HG03432 (cell line): Measurements from ENCODE around the gene SPATC1L.

ENCODE experiments used
- ATAC-seq: cut with Tn5 transposase; IDR thresholded peaks from one replicate; pipeline ENCODE4 v1.9.1; 2021; ENCODE audit warnings: mild to moderate bottlenecking, moderate library complexity; ENCODE audit not compliant: unreplicated experiment

SPATC1L gene

GRCh38 chr21:46137908-46138307, 46.4 kb downstream of the SPATC1L start:
- no peak for ATAC-seq

GRCh38 chr21:46136739-46137349, 47.4 kb downstream of the SPATC1L start:
- no peak for ATAC-seq

- no peak for ATAC-seq
These were observed 48.4 kb downstream of the SPATC1L start for GRCh38 chr21:46135782-46136395.

GRCh38 chr21:46131838-46132651, 52.2 kb downstream of the SPATC1L start:
- ATAC-seq: no peak

GRCh38 chr21:46131588-46131837, 52.7 kb downstream of the SPATC1L start:
- no peak for ATAC-seq

- ATAC-seq: no peak
These were observed 53.2 kb downstream of the SPATC1L start for GRCh38 chr21:46130831-46131587.

GRCh38 chr21:46129846-46130651, 54.2 kb downstream of the SPATC1L start:
- ATAC-seq: no peak

GRCh38 chr21:46128933-46129571, 55.2 kb downstream of the SPATC1L start:
- no peak for ATAC-seq

GRCh38 chr21:46128106-46128932, 55.9 kb downstream of the SPATC1L start:
- no peak for ATAC-seq

GRCh38 chr21:46127239-46128105, 56.8 kb downstream of the SPATC1L start:
- no peak for ATAC-seq

GRCh38 chr21:46126309-46127238, 57.7 kb downstream of the SPATC1L start:
- ATAC-seq: no peak

- no peak for ATAC-seq
These were observed 58.4 kb downstream of the SPATC1L start for GRCh38 chr21:46125846-46126301.

- no peak for ATAC-seq
These were observed 59.1 kb downstream of the SPATC1L start for GRCh38 chr21:46124926-46125845.

GRCh38 chr21:46124083-46124925, 60.0 kb downstream of the SPATC1L start:
- no peak for ATAC-seq
